ENCODE data around the gene SMPD4.
"Not testable (repeated sequence)": the region's sequence is repeated elsewhere in the genome, so short reads cannot be mapped to it uniquely, and the experiment has no call there.

The SMPD4 gene

GRCh38 chr2:130165293-130166016, 15.9 kb downstream of the SMPD4 start:
- H3K27me3 ChIP-seq (ENCODE audit: low read depth, low read length) = no peaks in the 10 kb centered on the region
- no peak for TF ChIP-seq CTCF (IDR thresholded peaks at IDR 0.05; ENCODE audit: low read depth, low read length)
- TF ChIP-seq EZH2phosphoT487 (IDR thresholded peaks at IDR 0.05; ENCODE audit: low read depth) = no peak
- H3K9me3 ChIP-seq (ENCODE audit: insufficient read depth, low read length) = no peaks in the 10 kb centered on the region
- no peaks in the 10 kb centered on the region for H3K4me1 ChIP-seq (ENCODE audit: low read length)
- no peaks in the 10 kb centered on the region for H4K20me1 ChIP-seq (ENCODE audit: insufficient read depth, low read length)
- H3K27ac ChIP-seq (ENCODE audit: low read length) = no peak overlapping the region
- H3K4me2 ChIP-seq (ENCODE audit: low read length) = no peak overlapping the region
- H3K79me2 ChIP-seq (ENCODE audit: low read length) = no peaks in the 10 kb centered on the region
- H3K9ac ChIP-seq (ENCODE audit: low read length) = no peak overlapping the region
- peaks cover 4% of the 10 kb centered on the region for H3K36me3 ChIP-seq (replicated peaks; ENCODE audit: low read depth, low read length)
- no peak overlapping the region for H3K4me3 ChIP-seq (ENCODE audit: low read length)
- H2AFZ ChIP-seq (ENCODE audit: low read depth, low read length) = no peak overlapping the region

- Histone ChIP-seq H3K79me2 (ENCODE audit: low read length) (no peaks in the 10 kb centered on the region), H3K4me2 (ENCODE audit: low read length) (no peak overlapping the region), H3K9me3 (ENCODE audit: insufficient read depth, low read length) (no peaks in the 10 kb centered on the region), H3K9ac (ENCODE audit: low read length) (no peak overlapping the region), H3K4me3 (ENCODE audit: low read length) (no peak overlapping the region), H3K4me1 (ENCODE audit: low read length) (peaks cover 12% of the 10 kb centered on the region), H4K20me1 (ENCODE audit: insufficient read depth, low read length) (no peaks in the 10 kb centered on the region), H3K27ac (ENCODE audit: low read length) (no peak overlapping the region), H3K36me3 (replicated peaks; ENCODE audit: low read depth, low read length) (peaks cover 4% of the 10 kb centered on the region), H3K27me3 (ENCODE audit: low read depth, low read length) (no peaks in the 10 kb centered on the region), H2AFZ (ENCODE audit: low read depth, low read length) (no peak overlapping the region)
- no peak for TF ChIP-seq CTCF (IDR thresholded peaks at IDR 0.05; ENCODE audit: low read depth, low read length)
- TF ChIP-seq EZH2phosphoT487 (IDR thresholded peaks at IDR 0.05; ENCODE audit: low read depth) = no peak
Observed at GRCh38 chr2:130162968-130163367, 18.4 kb downstream of the SMPD4 start.

GRCh38 chr2:130162486-130162885, 18.9 kb downstream of the SMPD4 start:
- H3K9me3 ChIP-seq (ENCODE audit: insufficient read depth, low read length); H3K9ac ChIP-seq (ENCODE audit: low read length); H4K20me1 ChIP-seq (ENCODE audit: insufficient read depth, low read length); H3K79me2 ChIP-seq (ENCODE audit: low read length); H2AFZ ChIP-seq (ENCODE audit: low read depth, low read length); H3K27ac ChIP-seq (ENCODE audit: low read length); H3K4me2 ChIP-seq (ENCODE audit: low read length); H3K27me3 ChIP-seq (ENCODE audit: low read depth, low read length); H3K36me3 ChIP-seq (replicated peaks; ENCODE audit: low read depth, low read length); H3K4me3 ChIP-seq (ENCODE audit: low read length): not testable (repeated sequence)
- H3K4me1 ChIP-seq (ENCODE audit: low read length) = peaks cover 13% of the 10 kb centered on the region

GRCh38 chr2:130160838-130161705, 20.3 kb downstream of the SMPD4 start:
- not testable (repeated sequence) for H3K79me2 ChIP-seq (ENCODE audit: low read length); H3K9me3 ChIP-seq (ENCODE audit: insufficient read depth, low read length); H4K20me1 ChIP-seq (ENCODE audit: insufficient read depth, low read length); H3K27me3 ChIP-seq (ENCODE audit: low read depth, low read length); H3K36me3 ChIP-seq (replicated peaks; ENCODE audit: low read depth, low read length); H2AFZ ChIP-seq (ENCODE audit: low read depth, low read length); H3K27ac ChIP-seq (ENCODE audit: low read length); H3K9ac ChIP-seq (ENCODE audit: low read length); H3K4me3 ChIP-seq (ENCODE audit: low read length); H3K4me2 ChIP-seq (ENCODE audit: low read length)
- H3K4me1 ChIP-seq (ENCODE audit: low read length) = peaks cover 13% of the 10 kb centered on the region

- Histone ChIP-seq H3K9me3 (ENCODE audit: insufficient read depth, low read length) (no peaks in the 10 kb centered on the region), H4K20me1 (ENCODE audit: insufficient read depth, low read length) (no peaks in the 10 kb centered on the region), H3K4me1 (ENCODE audit: low read length) (peaks cover 13% of the 10 kb centered on the region), H3K4me3 (ENCODE audit: low read length) (no peak overlapping the region), H3K36me3 (replicated peaks; ENCODE audit: low read depth, low read length) (no peaks in the 10 kb centered on the region), H3K27ac (ENCODE audit: low read length) (no peak overlapping the region), H3K4me2 (ENCODE audit: low read length) (no peak overlapping the region), H3K79me2 (ENCODE audit: low read length) (no peaks in the 10 kb centered on the region), H2AFZ (ENCODE audit: low read depth, low read length) (no peak overlapping the region), H3K27me3 (ENCODE audit: low read depth, low read length) (no peaks in the 10 kb centered on the region), H3K9ac (ENCODE audit: low read length) (no peak overlapping the region)
- TF ChIP-seq CTCF (IDR thresholded peaks at IDR 0.05; ENCODE audit: low read depth, low read length) (no peak), EZH2phosphoT487 (IDR thresholded peaks at IDR 0.05; ENCODE audit: low read depth) (no peak)
Observed at GRCh38 chr2:130160131-130160530, 21.3 kb downstream of the SMPD4 start.

GRCh38 chr2:130159376-130159775, 22.0 kb downstream of the SMPD4 start:
- H3K27ac ChIP-seq (ENCODE audit: low read length); H3K27me3 ChIP-seq (ENCODE audit: low read depth, low read length); H3K9me3 ChIP-seq (ENCODE audit: insufficient read depth, low read length); H4K20me1 ChIP-seq (ENCODE audit: insufficient read depth, low read length); H3K9ac ChIP-seq (ENCODE audit: low read length); H3K79me2 ChIP-seq (ENCODE audit: low read length); H3K4me3 ChIP-seq (ENCODE audit: low read length); H2AFZ ChIP-seq (ENCODE audit: low read depth, low read length); H3K36me3 ChIP-seq (replicated peaks; ENCODE audit: low read depth, low read length); H3K4me2 ChIP-seq (ENCODE audit: low read length): not testable (repeated sequence)
- H3K4me1 ChIP-seq (ENCODE audit: low read length) = peaks cover 13% of the 10 kb centered on the region
